Measurements from ENCODE around the gene WWOX. TPM values are rescaled to one million over a fixed set of nuclear protein-coding genes. Genes with fewer than 3 reads are reported as not detected.

The WWOX gene
- total and polyA plus RNA-seq, 2 of the 4 experiments (the other 2 are of a cell fraction), result 2.7 to 5.4 TPM

DNA sequence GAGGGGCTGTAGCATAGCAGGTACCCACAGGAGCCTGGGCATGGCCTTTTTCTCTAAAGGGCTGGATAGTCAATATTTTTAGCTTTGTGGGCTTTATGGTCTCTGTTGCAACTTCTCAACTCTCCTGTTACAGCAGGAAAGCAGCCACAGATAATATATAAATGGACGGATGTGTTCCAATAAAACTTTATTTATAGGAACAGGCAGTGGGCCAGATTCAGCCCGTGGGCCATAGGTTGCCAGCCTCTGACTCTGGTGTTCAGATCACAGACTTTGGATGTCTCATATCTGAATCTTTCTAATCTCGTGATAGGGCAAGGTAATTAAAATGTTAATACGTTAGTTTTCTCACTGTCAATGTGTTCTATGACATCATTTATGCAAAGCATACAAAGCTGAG, 136.4 kb downstream of the WWOX start:
- POLR2A ChIA-PET (ENCODE audit: unreplicated experiment), result no interaction called here

More for the DNA sequence above, 136.4 kb downstream of the WWOX start:
- H3K4me1 ChIP-seq (ENCODE audit: control insufficient read depth, insufficient read depth, low read length), result no peaks in the 10 kb centered on the region
- no peak overlapping the region for H3K4me3 ChIP-seq (ENCODE audit: insufficient read depth, low read depth, low read length)
- no peak overlapping the region for H3K23ac ChIP-seq (ENCODE audit: low read depth, low read length)
- H3K27ac ChIP-seq (ENCODE audit: insufficient read depth, low read length), result no peak overlapping the region
- CTCF ChIA-PET, result interaction anchor here (1.5 kb wide), 1 partner anchor 114 kb away, joined by 4 read pairs; no protein-coding TSS in a partner anchor
- no peak overlapping the region for H3K18ac ChIP-seq (ENCODE audit: low read depth, low read length)
- H2BK20ac ChIP-seq (ENCODE audit: low read depth, low read length), result no peak overlapping the region
- no peak overlapping the region for H2AK9ac ChIP-seq (replicated peaks; ENCODE audit: low read depth, low read length, poor library complexity)
- in situ Hi-C loops (cut with MboI; ENCODE audit: low sequenced_read_pairs), result loop anchor here (5.0 kb wide), 1 partner anchor 119 kb away; no protein-coding TSS in a partner anchor
- H3K27me3 ChIP-seq (ENCODE audit: control insufficient read depth, insufficient read depth, low read length), result no peaks in the 10 kb centered on the region; the same call in 1 of the 2 replicates
- H3K14ac ChIP-seq (replicated peaks; ENCODE audit: low read depth, low read length), result no peak overlapping the region
- no peak overlapping the region for H4K91ac ChIP-seq (ENCODE audit: insufficient read depth, low read depth, low read length)
- H3K9ac ChIP-seq (ENCODE audit: low read depth, low read length), result no peak overlapping the region
- no peak overlapping the region for H2BK120ac ChIP-seq (ENCODE audit: low read depth, low read length)
- no peak overlapping the region for H2BK15ac ChIP-seq (ENCODE audit: low read depth, low read length)
- no peak overlapping the region for H2BK5ac ChIP-seq (ENCODE audit: low read depth, low read length, poor library complexity, severe bottlenecking)
- no peak overlapping the region for H2AFZ ChIP-seq (replicated peaks; ENCODE audit: low read length, poor library complexity)
- H3K79me1 ChIP-seq (ENCODE audit: low read depth in 1 of 2, low read length in 2 of 2), result no peaks in the 10 kb centered on the region
- H3K4ac ChIP-seq (ENCODE audit: low read depth, low read length), result no peak overlapping the region
- no TSS peak for BruUV-seq (replicated peaks)
- no peak overlapping the region for H2AK5ac ChIP-seq (ENCODE audit: low read depth, low read length)
- intact Hi-C loops (cut with micrococcal nuclease), result loop anchor here (1.0 to 10.0 kb wide), 3 partner anchors 109 to 1369 kb away; partner anchors contain the start of gene MAF
- peaks cover 2% of the 10 kb centered on the region; the same call in 1 of the 2 replicates for H3K9me3 ChIP-seq (ENCODE audit: control insufficient read depth, insufficient read depth, low read length)
- no peak overlapping the region for H3K4me2 ChIP-seq (ENCODE audit: low read depth, low read length)
- TF ChIP-seq RCOR1 (IDR thresholded peaks at IDR 0.05; ENCODE audit: insufficient replicate concordance, low read length) (no peak), MAZ (IDR thresholded peaks at IDR 0.05; ENCODE audit: borderline replicate concordance, low read depth, low read length) (no peak), ELK1 (IDR thresholded peaks at IDR 0.05; ENCODE audit: borderline replicate concordance, low read depth, low read length) (no peak), NFE2L2 (IDR thresholded peaks at IDR 0.05; ENCODE audit: low read depth, low read length) (no peak), CEBPB (IDR thresholded peaks at IDR 0.05; ENCODE audit: low read depth, low read length) (no peak), RAD21 (IDR thresholded peaks at IDR 0.05; ENCODE audit: low read length) (no peak), POLR2A (IDR thresholded peaks at IDR 0.05; ENCODE audit: low read depth, low read length) (no peak), FOS (IDR thresholded peaks at IDR 0.05; ENCODE audit: low read depth, low read length) (no peak), CHD1 (IDR thresholded peaks at IDR 0.05; ENCODE audit: low read depth, low read length) (no peak), MXI1 (IDR thresholded peaks at IDR 0.05; ENCODE audit: borderline replicate concordance, low read depth, low read length) (no peak), BHLHE40 (IDR thresholded peaks at IDR 0.05; ENCODE audit: low read depth, low read length) (no peak), SMC3 (IDR thresholded peaks at IDR 0.05; ENCODE audit: low read depth, low read length) (no peak), RFX5 (IDR thresholded peaks at IDR 0.05; ENCODE audit: low read depth, low read length) (no peak), MAFK (IDR thresholded peaks at IDR 0.05; ENCODE audit: low read depth, low read length) (no peak)
- TF ChIP-seq, protein P1, sequence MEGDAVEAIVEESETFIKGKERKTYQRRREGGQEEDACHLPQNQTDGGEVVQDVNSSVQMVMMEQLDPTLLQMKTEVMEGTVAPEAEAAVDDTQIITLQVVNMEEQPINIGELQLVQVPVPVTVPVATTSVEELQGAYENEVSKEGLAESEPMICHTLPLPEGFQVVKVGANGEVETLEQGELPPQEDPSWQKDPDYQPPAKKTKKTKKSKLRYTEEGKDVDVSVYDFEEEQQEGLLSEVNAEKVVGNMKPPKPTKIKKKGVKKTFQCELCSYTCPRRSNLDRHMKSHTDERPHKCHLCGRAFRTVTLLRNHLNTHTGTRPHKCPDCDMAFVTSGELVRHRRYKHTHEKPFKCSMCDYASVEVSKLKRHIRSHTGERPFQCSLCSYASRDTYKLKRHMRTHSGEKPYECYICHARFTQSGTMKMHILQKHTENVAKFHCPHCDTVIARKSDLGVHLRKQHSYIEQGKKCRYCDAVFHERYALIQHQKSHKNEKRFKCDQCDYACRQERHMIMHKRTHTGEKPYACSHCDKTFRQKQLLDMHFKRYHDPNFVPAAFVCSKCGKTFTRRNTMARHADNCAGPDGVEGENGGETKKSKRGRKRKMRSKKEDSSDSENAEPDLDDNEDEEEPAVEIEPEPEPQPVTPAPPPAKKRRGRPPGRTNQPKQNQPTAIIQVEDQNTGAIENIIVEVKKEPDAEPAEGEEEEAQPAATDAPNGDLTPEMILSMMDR (conservative IDR thresholded peaks at IDR 0.05; ENCODE audit: low read depth, low read length), result no peak
- TF ChIP-seq, protein P2, sequence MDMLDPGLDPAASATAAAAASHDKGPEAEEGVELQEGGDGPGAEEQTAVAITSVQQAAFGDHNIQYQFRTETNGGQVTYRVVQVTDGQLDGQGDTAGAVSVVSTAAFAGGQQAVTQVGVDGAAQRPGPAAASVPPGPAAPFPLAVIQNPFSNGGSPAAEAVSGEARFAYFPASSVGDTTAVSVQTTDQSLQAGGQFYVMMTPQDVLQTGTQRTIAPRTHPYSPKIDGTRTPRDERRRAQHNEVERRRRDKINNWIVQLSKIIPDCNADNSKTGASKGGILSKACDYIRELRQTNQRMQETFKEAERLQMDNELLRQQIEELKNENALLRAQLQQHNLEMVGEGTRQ (IDR thresholded peaks at IDR 0.05; ENCODE audit: low read depth, low read length), result no peak
- DNase-seq (no peak), ATAC-seq (ENCODE audit: low read depth) (no peak)
- H4K20me1 ChIP-seq (ENCODE audit: insufficient read depth, low read length), result no peaks in the 10 kb centered on the region
- no CpG with 5 or more reads among the region's 4 CpGs for WGBS, 2 experiments (ENCODE audit: extremely low coverage in 2 of 2, insufficient read length in 1 of 2)
- dilution Hi-C loops (cut with HindIII; ENCODE audit: low sequenced_read_pairs, unreplicated experiment), result no loop called here
- no peak overlapping the region for H4K8ac ChIP-seq (ENCODE audit: low read depth in 2 of 2, low read length in 2 of 2)
- H4K5ac ChIP-seq (ENCODE audit: low read depth, low read length), result no peak overlapping the region
- H3K56ac ChIP-seq (ENCODE audit: extremely low read depth, insufficient read depth, low read length), result no peak overlapping the region
- no peaks in the 10 kb centered on the region for H3K9me1 ChIP-seq (ENCODE audit: insufficient read depth, low read length)
- H3K36me3 ChIP-seq (ENCODE audit: control insufficient read depth, insufficient read depth, low read length), result no peaks in the 10 kb centered on the region
